ENCODE results near the gene TBC1D1.

Gene TBC1D1

DNA sequence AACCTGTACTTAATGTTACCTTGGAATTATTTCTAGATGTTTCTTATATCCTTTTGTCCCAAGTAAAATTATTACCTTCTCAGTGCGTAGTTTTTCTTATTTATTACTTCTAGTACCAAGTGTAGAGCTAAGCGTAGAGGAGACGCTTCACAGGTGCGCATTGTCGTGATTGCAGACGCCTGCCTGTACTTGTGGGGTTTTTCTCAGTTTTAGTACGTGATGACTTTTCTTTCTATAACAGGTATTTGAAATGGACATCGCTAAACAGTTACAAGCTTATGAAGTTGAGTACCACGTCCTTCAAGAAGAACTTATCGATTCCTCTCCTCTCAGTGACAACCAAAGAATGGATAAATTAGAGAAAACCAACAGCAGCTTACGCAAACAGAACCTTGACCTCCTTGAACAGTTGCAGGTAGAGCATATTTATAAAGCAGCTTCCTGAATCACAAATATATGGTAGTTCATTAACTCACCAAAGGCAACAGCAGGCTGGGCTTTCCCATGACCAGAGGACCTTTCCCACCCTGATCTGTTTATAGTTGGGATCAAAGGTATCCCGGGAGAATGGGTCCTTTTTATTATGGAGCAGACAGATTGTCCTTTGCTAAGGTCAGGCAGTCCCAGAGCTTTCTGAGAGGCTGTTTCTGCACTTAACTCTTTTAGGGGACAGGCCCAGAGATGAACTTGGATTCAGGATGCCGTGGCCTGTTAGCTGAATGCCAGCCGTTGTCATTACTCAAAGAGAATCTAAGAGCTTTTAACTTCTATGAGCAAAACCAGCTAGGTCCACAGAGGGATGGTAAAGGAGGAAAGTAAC, 242.2 kb downstream of the TBC1D1 start:
- no peak for DNase-seq

DNA sequence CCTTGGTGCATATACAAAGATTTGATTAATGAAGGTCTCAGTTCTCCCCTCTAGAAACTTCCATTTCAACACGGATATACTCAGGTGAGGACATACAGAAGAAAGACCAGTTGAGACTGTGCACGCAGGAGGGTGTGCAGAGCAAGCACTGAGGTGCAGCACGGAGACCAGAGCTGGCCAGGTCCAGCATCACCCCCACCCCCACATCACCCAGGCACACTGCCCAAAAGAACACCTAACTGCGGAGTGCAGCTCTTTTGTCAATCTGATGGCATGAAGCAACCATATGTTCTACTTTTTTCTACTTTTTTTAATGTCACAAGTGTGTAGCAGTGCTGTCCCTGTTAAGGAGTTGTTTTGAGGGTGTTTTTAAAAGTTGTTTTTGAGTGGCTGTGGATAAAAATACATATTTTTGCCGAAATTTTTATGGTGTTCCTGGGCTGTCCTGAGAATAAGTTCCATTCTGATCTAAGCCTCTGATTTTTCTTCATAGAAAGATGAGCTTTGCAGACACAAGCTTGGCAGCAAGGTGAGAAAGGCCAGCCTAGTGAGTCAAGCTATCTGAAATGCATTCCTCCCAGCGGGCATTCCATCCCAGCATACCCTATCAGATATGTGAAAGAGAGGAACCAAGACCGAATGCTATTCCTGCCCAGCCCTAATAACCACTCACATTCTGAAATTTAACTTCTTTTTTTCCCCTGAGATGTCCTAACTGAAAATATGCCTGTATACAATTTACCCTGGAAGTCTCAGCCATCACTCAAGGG, 243.0 kb downstream of the TBC1D1 start:
- no peak for DNase-seq

DNA sequence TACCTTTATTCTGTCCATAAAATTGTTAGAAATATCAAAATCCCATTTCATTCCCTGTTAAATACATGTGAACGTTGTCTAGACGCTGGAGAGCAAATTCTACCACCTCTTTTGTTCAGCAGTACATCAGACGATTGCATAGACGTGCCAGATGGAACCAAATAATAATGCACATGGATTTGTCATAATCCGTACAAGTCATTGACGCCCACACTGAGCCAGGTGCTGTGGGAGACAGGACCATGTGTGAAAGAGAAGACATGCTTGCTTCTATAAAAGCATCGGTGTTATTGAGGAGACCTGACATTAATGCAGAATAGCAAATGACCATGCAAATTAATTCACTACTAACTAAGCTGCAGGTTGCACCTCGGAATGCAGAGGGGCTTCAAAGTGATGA, 244.3 kb downstream of the TBC1D1 start:
- no peak for DNase-seq

DNA sequence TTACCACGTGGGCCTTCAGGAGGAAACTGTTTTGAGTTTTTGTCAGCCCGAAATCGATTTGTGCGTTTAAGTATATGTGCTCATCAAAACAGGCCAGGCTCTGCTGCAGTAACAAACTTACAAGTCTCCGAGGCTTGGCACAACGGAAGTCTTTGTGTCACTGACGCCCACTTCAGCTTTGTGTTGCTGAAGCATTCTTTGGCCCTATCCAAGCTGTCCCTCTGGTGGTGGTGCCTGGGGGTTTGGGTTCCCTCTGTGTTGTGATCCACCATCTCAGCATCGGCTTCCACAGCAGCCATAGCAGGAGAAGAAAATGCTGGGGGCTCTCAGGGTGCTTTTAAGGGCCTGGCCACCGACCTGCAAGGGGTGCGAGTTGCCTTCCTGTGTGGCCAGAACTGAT, 245.7 kb downstream of the TBC1D1 start:
- DNase-seq, result no peak

DNA sequence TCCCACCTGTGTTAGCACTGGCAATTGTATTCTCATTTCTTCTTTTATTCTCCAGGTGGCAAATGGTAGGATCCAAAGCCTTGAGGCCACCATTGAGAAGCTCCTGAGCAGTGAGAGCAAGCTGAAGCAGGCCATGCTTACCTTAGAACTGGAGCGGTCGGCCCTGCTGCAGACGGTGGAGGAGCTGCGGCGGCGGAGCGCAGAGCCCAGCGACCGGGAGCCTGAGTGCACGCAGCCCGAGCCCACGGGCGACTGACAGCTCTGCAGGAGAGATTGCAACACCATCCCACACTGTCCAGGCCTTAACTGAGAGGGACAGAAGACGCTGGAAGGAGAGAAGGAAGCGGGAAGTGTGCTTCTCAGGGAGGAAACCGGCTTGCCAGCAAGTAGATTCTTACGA, 246.2 kb downstream of the TBC1D1 start:
- DNase-seq, result no peak

DNA sequence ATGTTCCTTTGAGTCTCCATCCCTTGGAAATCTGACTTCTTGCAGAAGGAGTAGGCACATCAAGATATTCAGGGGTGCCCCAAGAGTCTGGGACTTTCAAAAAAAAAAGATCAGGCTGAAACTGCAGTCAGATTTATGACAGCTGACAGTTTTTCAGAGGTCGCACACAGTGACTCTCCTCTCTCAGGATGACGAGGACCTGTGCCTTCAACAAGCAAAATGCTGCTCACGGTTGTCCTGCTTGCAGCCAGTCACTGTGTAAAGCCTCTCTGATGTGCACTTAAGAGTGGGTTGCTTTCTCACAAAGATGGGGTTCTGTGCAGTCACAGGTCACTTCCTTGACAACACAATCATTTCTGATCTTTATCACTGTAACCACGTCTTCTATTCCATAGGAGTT, 247.5 kb downstream of the TBC1D1 start:
- no peak for DNase-seq

DNA sequence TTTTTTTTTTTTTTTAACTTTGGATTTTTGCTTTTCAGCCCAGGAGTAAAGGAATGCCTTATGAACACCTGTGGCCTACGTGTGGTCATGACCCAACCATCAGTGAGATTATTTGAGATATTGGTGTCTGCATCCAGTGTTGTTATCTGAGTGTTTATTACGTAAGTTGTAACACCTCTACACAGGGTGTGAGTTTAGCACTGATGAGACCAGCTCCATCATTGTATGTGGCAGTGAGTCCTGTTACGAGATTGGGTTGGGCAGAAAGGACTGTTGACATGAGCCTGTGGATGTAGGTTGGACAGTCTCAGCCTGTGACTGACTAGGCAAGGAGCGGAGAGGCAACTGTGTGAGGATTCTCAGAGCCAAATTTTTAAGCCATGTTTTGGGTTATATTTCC, 248.3 kb downstream of the TBC1D1 start:
- DNase-seq, result no peak

DNA sequence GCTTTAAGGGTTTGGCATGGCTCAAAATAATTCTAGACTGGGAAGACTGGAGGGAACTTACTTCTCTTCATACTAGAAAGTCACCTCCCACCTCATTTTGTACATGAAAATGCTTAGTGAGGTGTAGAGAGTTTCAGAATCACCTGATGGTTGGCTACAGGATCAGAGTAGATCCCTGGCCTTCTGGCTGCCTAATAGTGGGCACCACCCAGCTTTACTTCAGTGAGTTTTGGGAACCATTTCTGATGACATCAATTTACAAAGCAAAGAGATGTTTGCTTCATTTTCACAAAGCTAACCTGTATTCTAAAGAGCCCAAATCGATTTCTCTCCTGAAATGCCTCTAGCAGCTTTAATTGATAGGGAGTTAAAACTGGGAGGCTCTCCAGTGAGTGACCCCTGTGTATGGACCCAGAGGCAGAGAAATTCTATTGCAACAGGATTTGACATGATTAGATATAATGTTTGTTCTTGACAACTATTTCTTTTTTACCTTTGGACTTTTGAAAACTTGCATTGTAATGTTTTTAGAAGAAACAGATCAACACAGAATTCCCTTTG, 249.8 kb downstream of the TBC1D1 start:
- DNase-seq, result no peak

DNA sequence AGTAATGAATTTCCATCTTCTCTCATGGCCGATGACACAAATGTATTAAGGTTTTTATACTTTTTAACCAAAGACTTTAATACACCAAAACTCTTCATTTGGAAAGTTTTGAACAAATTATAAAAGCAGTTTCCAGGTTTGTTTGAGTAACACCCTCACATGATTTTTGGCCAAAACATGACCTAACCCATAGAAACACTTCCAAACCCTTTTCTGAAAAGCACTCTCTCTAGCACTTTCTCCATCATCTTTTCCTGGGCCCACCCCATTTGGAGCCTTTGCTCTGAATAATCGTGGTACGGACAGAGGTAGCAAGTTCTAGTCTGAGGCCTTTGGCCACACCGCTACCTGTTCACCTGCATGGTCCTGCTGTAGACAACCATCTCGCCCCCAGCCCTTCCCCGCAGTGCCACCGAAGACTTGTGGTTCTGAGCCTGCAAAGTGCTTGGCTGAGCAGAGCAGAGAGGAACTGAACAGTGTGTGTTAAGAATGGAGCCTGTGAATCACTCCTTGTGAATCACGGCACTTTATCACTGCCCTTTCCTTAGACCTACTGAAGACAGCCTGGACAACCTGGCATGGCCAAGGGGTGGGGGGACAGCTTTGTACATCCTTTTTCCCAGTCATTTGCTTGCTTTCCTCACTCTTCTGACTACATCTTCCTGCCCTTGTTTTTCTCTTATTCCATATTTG, 251.1 kb downstream of the TBC1D1 start:
- no peak for DNase-seq

DNA sequence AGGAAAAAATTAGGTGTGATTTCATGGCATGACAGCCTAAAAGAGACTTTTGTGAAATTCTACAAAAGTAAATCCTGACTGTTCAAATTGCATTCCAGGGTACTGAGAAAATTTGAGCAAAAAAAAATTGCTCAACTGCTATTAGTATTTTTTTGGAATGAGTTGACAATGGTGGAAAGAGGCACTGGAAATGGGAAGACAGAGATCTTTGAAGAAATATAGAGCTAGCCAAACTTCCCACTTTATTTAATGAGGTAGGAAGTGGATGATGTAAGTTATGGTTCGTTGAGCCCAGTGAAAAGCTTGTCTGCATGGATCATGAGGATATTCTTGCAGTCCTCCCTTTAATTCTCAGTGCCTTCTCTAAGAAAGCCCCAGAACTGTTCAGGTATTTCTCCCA, 253.1 kb downstream of the TBC1D1 start:
- DNase-seq, result no peak

DNA sequence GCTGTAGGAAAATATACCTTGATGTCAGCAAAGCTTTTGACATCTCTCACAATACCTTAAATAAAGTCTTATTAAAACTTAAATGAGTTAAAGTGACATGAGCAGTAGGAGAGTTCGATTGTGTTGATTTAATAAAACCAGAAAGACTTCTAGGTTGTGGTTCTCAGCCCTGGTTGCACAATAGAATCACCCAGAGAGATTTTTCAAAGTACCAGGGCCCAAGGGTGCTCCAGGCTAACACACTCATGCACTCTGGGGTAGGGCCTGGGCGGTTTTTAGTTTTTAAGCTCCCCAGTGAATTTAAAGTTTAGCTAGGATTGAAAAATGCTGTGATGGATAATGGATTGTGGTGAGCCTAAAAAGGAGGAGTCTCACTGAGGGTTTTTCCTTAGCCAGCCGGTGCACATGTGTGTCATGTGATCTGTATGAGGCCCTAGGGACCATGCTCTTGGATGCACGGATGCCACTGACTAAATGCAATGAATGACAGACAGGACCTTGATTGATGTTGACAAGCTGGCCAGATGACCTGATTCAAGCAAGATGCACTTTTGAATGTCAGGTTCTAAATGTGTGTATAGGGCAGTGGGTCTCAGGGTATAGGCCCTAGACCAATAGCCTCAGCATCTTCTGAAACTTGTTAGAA, 254.3 kb downstream of the TBC1D1 start:
- DNase-seq, result no peak

DNA sequence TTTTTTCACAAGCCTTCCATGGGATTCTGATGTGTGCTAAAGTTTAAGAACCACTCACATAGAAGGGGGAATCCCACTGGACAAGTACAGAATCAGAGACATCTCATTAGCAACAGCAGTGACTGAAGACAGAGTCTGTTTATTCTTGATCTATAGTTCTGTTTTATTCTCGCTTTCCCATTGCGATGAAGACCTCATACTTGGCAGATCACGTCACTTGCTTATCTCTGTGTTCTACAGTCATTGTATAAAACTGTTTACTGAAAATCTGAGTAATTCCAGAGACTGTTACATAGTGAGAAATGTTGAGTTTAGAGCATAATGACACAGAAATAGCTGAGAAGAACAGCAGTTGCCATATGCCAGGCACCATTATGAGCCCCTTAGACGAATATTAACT, 254.9 kb downstream of the TBC1D1 start:
- no peak for DNase-seq

DNA sequence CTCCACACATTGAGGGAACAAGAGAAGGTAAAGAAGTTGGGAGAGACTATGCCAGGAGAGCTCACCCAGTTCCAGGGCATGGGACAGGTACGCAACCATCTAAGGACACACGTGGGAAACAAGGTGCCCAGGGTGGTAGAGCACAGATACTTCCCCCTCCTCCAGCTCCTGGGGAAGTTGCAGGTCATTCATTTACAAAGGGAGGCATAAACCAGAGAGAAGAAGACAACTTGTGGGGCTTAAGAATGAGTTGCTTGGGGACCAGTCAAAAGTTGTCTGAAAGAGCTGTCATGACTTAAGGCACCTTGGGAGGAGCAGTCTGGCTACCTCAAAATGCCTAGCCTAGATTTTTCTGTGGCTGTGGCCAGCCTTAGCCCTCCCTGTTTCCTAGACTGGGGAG, 255.5 kb downstream of the TBC1D1 start:
- DNase-seq, result no peak

DNA sequence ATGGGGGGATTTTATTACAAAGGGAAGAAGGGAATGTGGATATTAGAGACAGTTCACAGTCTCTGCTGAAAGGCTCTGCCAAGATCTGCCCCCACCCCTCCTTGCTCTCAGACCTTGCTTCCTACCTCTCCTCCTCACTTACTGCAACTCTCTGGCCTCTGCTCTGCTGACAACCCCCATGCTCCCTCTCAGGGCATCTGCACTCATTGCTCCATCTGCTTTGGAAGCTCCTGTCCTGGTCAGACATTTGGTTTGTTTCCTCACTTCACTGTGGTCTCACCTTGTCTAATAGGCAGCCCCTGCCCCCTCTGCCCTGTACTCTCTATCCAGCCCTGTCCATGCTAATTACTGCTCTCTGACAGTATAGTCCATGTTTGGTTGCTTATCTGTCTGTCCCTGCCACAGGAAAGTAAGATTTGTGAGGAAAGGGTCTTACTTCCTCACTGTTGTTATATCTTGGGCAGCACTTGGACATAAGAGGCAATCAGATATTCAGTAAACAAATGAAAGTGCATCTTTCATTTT, 258.6 kb downstream of the TBC1D1 start:
- DNase-seq, result no peak

DNA sequence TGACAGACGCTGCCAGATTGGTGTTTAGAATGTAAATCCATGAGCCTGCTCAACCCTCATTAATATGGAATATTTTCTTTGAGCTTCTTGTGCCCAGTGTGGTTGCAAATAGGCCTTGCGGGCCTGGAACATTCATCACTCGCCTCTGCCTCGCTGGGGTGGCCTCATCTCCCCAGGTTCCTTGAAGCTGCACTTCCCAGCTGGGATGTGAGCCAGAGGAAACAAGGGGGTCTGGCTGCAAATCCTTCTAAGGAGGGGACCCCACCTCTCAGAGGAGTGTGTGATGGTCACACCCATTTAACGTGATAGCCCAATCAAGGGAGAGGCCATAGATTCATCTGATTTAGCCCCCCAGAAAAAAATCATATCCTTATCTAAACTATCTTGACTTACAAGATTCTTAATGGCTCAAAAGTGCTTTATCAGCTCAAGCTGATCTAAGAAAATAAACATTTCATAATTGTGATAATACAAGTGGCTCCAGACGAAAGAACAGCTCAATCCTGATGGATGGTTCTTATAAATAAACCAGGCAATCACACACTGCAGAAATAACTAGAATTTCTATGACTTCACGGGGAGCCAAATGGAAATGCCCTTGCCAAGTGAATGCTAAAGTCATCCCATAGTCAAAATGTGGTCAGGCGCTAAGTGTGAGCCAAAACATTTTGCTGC, 259.2 kb downstream of the TBC1D1 start:
- DNase-seq, result no peak

DNA sequence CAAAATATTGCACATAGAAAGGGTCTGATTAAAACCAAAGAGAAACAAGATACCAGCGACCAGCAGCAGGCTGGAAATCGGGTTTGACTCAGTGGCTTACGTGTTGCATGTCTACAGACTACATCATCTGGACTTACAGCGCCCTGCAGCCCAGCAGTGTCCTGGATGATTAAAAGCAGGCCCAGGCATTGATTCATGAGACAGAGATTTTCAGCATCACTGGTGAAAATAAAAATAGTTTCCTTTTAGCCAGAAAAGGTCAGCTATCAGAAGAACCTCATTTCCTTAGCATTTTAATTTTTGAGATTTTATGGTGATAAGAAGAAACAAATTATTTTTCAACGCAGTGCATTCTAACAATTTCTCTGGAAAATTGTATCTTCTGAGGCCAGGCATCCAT, 259.9 kb downstream of the TBC1D1 start:
- DNase-seq, result no peak

DNA sequence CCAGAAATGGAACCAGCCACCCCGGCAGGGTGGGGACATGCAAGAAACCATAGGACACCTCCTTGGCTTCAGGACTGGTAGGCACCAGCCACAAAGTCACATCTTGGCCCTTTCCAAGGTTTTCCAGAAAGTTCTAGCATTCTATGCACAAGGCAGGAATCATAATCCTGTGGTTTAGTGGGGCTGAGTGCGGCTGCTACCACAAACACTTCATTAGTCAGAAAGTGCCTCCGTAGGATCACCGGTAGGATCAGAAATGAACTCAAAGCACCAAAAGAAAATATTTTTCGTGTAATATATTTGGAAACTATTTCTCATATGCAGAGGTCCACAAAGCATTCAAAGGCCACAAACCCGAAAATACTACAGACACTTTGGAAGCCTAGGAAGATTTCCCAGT, 261.0 kb downstream of the TBC1D1 start:
- no peak for DNase-seq

DNA sequence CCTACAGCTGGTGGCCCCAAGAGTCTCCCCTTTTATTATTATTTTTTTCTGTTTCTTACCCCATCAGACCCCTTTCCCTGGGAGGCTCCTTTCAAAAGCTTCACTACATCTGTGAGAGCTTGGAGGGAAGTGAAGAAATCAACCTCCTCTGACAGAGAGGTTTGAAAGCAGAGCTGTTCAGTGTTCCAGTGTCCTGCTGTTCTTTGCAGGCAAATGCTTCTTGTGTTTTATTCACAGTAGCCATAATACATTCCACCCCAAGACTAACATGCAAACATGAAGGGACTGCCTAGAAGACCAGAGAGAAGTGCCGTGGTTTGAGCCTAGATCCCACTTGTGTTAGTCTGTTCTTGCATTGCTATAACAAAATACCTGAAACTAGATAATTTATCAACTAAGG, 261.4 kb downstream of the TBC1D1 start:
- DNase-seq, result no peak

DNA sequence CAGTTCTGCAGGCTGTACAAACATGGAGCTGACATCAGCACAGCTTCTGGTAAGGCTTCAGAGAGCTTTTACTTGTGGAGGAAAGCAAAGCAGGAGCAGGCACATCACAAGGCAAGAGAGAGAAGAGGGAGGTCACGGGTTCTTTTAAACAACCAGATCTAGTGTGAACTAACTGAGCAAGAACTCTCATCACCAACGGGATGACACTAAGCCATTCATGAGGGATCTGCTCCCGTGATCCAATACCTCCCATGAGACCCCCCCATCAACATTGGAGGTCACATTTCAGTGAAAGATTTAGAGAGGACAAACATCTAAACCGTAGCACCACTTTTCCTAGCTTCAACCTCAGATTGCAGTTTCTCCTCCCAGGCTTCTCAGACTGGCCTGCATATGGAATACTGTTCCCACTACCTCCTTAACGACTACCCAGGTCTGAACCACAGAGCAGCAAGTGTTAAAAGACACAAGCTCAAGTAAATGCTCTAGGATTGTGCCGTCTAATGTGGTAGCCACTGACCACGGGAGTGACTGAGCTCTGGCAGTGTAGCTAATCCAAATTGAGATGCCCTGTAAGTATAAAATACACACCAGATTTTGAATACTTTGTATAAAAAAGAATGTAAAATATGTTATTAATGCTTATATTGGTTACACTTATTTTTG, 262.0 kb downstream of the TBC1D1 start:
- no peak for DNase-seq

DNA sequence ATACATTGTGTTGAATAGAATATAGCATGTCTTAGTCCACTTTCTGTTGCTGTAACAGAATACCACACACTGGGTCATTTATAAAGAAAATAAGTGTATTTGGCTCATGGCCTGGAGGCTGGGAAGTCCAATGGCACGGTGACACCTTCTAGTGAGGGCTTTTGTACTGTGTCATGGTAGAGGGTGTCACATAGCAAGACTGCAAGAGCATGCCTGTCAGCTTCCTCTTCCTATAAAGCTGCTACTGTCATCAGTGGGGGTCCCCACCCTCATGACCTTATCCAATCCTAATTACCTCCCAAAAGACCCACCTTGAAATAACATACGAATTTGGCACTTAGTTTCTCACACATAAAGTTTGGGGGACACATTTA, 262.5 kb downstream of the TBC1D1 start:
- no peak for DNase-seq

DNA sequence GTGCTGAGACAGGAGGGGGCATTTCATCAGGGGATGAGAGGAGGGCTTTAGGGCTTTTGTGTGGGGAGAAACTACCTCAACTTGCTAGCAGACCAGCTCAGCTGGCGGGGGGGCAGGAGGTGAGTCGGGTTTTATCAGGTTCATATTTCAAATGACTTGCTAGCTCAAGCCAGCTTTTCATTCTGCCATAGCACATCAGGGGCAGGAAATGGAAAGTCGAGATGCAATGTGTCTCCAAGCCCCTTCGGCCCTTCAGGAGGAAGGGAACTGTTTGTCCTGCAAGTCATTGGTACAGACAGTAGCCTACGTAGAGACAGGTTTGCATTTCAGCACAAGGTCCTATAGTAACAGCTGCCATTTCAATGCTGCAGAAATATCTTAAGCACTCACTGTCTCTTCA, 263.4 kb downstream of the TBC1D1 start:
- no peak for DNase-seq
